Pons (tissue), 1 donor: ENCODE data around the gene ARHGAP1.

Source experiments
- DNase-seq: peaks from one replicate; pipeline ENCODE4 v3.0.0-alpha.2; 2016; ENCODE audit warnings: low spot score

Gene ARHGAP1

GRCh38 chr11:46694072-46694471 is 6.3 kb downstream of the ARHGAP1 start:
- no peak for DNase-seq

- no peak for DNase-seq
Observed at GRCh38 chr11:46693597-46694012, 6.8 kb downstream of the ARHGAP1 start.

- DNase-seq = no peak
Observed at GRCh38 chr11:46692450-46692849, 8.0 kb downstream of the ARHGAP1 start.

- DNase-seq = no peak
Observed at GRCh38 chr11:46690702-46691101, 9.7 kb downstream of the ARHGAP1 start.

GRCh38 chr11:46686886-46687795 is 13.3 kb downstream of the ARHGAP1 start:
- DNase-seq = peak; percentile 73

- peak; percentile 79 for DNase-seq
Observed at GRCh38 chr11:46684367-46684766, 16.1 kb downstream of the ARHGAP1 start.

GRCh38 chr11:46682773-46683752 is 17.4 kb downstream of the ARHGAP1 start:
- DNase-seq = no peak

- no peak for DNase-seq
Observed at GRCh38 chr11:46681814-46682213, 18.6 kb downstream of the ARHGAP1 start.

GRCh38 chr11:46680815-46681214 is 19.6 kb downstream of the ARHGAP1 start:
- no peak for DNase-seq

GRCh38 chr11:46680164-46680760 is 20.2 kb downstream of the ARHGAP1 start:
- no peak for DNase-seq

GRCh38 chr11:46679241-46680163 is 20.9 kb downstream of the ARHGAP1 start:
- DNase-seq = no peak

- DNase-seq = no peak
Observed at GRCh38 chr11:46678741-46679130, 21.7 kb downstream of the ARHGAP1 start.

GRCh38 chr11:46677991-46678740 is 22.3 kb downstream of the ARHGAP1 start:
- DNase-seq = no peak

GRCh38 chr11:46677169-46677568 is 23.2 kb downstream of the ARHGAP1 start:
- DNase-seq = no peak

- no peak for DNase-seq
Observed at GRCh38 chr11:46676436-46677158, 23.8 kb downstream of the ARHGAP1 start.

GRCh38 chr11:46675949-46676348 is 24.5 kb downstream of the ARHGAP1 start:
- DNase-seq = no peak

GRCh38 chr11:46675288-46675851 is 25.0 kb downstream of the ARHGAP1 start:
- DNase-seq = peak; percentile 55

GRCh38 chr11:46674463-46675287 is 25.7 kb downstream of the ARHGAP1 start:
- no peak for DNase-seq
